ES-I3 (cell line): ENCODE results near the gene RBM22.

Source experiments
- H3K36me3 ChIP-seq: 2 replicates; pipeline ENCODE4 v1.6.1; 2013; ENCODE audit warnings: mild to moderate bottlenecking, low read length, control low read depth, moderate library complexity; ENCODE audit not compliant: insufficient read depth
- H3K4me1 ChIP-seq: 2 replicates; pipeline ENCODE4 v1.6.1; 2013; ENCODE audit warnings: mild to moderate bottlenecking, control low read depth, low read length; ENCODE audit not compliant: insufficient read depth
- H3K9ac ChIP-seq: 2 replicates; pipeline ENCODE4 v1.6.1; 2013; ENCODE audit warnings: low read depth, mild to moderate bottlenecking, low read length, moderate library complexity
- H3K9me3 ChIP-seq: 2 replicates; pipeline ENCODE4 v1.6.1; 2013; ENCODE audit warnings: mild to moderate bottlenecking, low read length, moderate library complexity; ENCODE audit not compliant: control insufficient read depth, insufficient read depth

RBM22 gene

DNA sequence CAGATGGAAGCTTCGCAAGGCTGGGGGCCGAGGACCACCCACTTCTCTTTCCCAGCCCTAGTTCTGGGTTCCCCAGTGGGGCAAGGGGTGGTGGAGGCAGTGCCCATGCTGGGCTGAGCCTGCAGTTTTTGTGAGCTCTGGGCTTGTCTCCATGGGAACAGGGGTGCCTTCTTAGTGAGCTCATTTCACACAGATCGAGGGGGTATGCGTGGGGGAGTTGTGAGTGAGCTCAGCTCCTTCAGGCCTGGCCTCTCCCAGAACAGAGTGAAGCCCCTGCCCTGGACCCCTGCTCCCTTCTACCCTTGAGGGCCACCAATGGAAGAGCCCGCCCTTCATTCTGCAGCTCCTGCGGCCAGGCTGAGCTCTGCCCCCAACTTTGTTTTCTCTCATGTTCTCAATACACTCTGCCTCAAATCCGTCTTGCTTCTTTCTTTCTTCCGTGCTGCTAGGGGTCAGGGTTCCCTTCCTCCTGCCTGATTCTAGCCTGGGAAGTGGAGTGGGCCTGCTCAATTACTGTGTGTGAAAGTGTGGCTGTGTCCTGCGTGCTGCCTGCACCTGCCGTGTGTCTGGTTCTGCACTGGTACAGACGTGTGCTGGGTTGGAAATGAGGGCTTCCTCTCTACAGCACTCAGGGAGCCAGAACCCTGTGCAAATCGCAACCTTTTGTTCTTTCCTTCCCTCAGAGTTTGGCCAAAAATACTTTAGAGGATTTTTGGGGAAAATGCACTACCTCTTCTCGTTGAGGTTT, 48.8 kb downstream of the RBM22 start:
- Histone ChIP-seq H3K4me1 (peaks cover 11% of the 10 kb centered on the region), H3K9ac (no peak overlapping the region), H3K9me3 (no peaks in the 10 kb centered on the region), H3K36me3 (no peaks in the 10 kb centered on the region; the same call in 1 of the 2 replicates)

DNA sequence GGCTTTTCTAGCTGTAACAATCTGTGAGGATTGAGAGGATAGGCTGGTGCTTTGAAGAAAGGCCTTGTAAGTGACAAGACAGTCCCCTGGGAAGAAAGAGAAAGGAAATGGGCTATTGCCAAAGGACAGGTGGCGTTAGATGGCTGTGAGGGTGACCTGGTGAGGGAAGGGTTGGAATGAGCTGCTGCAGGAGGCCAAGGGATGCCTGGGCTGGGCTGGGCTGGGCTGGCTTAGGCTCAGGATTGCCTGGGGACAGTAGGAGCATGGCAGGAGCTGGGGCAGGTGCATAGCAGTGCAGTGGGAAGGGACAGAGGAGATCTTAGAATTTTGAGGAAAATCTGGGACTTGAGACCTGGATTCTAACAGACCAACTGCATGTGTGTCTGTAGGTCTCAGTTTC, 49.5 kb downstream of the RBM22 start:
- Histone ChIP-seq H3K9ac (no peak overlapping the region), H3K4me1 (peaks cover 10% of the 10 kb centered on the region; the same call in 1 of the 2 replicates), H3K9me3 (no peaks in the 10 kb centered on the region), H3K36me3 (no peaks in the 10 kb centered on the region; the same call in 1 of the 2 replicates)

- Histone ChIP-seq H3K36me3 (no peaks in the 10 kb centered on the region; the same call in 1 of the 2 replicates), H3K9ac (no peak overlapping the region), H3K4me1 (peaks cover 14% of the 10 kb centered on the region; the same call in 1 of the 2 replicates)
These were observed 50.5 kb downstream of the RBM22 start for GRCh38 chr5:150650021-150651006.

GRCh38 chr5:150649108-150650020, 51.5 kb downstream of the RBM22 start:
- H3K36me3 ChIP-seq: no peaks in the 10 kb centered on the region; the same call in 1 of the 2 replicates
- H3K4me1 ChIP-seq: peaks cover 23% of the 10 kb centered on the region
- H3K9me3 ChIP-seq: no peaks in the 10 kb centered on the region
- H3K9ac ChIP-seq: no peak overlapping the region

More at GRCh38 chr5:150650021-150651006, 50.5 kb downstream of the RBM22 start:
- no peaks in the 10 kb centered on the region for H3K9me3 ChIP-seq

DNA sequence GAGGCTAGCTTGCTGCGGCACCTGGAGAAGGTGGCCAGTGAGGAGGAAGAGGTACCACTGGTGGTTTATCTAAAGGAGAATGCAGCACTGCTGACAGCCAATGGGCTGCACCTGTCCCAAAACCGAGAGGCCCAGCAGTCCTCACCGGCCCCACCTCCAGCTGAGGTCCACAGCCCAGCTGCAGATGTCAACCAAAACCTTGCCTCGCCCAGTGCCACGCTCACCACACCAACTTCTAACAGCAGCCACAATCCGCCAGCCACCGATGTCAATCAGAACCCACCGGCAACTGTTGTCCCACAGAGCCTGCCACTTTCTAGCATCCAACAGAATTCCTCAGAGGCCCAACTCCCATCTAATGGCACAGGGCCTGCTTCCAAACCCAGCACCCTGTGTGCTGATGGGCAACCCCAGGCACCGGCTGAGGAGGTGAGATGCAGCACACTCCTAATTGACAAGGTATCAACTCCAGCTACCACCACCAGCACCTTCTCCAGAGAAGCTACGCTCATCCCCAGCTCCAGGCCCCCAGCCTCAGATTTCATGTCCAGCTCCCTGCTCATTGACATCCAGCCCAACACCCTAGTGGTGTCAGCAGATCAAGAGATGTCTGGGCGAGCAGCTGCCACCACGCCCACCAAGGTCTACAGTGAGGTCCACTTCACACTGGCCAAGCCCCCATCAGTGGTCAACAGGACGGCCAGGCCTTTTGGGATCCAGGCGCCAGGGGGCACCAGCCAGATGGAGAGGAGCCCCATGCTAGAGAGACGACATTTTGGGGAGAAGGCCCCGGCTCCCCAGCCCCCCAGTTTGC, 52.4 kb downstream of the RBM22 start:
- Histone ChIP-seq H3K9ac (no peak overlapping the region), H3K4me1 (peaks cover 27% of the 10 kb centered on the region), H3K36me3 (no peaks in the 10 kb centered on the region; the same call in 1 of the 2 replicates), H3K9me3 (no peaks in the 10 kb centered on the region)

DNA sequence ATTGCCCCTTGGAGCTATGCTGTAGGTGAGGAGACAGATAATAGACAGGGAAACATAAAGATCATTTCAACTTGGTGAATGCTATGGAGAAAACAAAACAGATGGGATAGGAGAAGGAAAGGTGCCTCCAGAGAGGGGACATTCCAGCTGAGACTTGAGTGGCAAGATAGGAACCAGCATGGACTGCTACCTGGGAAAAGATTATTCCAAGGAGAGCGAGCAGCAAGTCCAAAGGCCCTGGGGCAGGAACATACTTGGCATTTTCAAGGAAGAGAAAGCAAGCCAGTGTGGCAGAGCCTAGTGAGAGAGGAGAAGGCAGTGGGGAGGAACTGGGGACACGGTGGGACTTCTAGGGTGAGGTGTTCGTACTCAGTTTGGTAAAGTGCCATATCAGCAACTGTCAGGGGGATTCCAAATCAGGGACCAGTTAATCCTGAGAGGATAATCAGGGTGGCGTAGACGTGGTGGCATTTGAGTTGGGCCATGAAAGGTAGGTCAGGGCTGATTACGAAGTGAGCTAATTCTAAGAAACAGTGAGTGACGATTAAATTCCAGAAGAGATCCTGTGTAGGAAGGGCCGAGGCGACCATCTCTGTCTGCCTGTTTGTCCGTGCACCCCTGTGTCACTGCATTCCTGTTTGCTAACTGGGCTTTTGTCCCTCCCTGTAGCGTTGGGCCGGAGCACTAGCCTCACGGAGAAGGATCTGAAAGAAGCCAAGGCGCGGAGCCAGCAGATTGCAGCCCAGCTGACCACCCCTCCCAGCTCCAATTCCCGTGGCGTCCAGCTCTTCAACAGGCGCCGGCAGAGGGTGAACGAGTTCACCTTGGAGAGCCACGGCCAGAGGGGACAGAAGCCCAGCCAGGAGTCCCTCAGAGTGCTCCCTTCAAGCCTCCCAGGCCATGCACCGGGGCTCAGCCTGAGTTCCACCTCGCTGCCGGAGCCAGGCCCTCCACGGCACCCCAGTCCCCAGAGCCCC, 53.3 kb downstream of the RBM22 start:
- peaks cover 32% of the 10 kb centered on the region for H3K4me1 ChIP-seq
- H3K9ac ChIP-seq: no peak overlapping the region
- no peaks in the 10 kb centered on the region; the same call in 1 of the 2 replicates for H3K36me3 ChIP-seq
- H3K9me3 ChIP-seq: no peaks in the 10 kb centered on the region

DNA sequence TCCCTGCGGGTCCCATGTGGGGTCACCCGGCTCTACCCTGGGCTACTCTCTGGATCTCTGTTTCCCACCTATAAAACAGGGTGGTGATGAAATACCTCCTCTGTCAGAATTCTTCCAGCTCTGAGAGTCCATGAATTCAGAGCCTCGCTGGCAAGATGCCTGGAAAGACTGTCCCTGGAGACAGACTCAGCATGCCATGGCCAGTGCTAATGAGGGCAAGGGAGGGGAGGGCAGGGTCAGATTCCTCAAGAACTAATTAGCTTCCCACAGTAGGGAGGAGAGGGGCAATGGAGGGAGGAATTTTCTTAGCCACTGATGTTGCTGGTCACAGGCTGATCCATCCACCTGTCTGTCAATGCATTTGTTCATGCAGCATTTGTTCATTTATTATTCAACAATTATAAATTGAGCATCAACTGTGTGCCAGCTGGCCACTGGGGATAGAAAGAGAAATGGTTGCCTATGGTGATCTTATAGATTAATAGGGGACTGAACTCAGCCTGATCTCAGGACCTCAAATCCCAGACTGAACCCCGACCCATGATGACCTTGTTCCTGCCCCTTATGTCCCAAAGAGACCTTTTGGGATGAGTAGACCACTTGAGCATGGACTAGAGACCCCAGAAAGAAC, 55.7 kb downstream of the RBM22 start:
- H3K9me3 ChIP-seq: no peaks in the 10 kb centered on the region
- H3K9ac ChIP-seq: no peak overlapping the region
- no peaks in the 10 kb centered on the region; the same call in 1 of the 2 replicates for H3K36me3 ChIP-seq
- peaks cover 47% of the 10 kb centered on the region for H3K4me1 ChIP-seq

- H3K36me3 ChIP-seq: no peaks in the 10 kb centered on the region
- peaks cover 47% of the 10 kb centered on the region for H3K4me1 ChIP-seq
- H3K9ac ChIP-seq: no peak overlapping the region
- H3K9me3 ChIP-seq: no peaks in the 10 kb centered on the region
These were observed 56.3 kb downstream of the RBM22 start for GRCh38 chr5:150644514-150644913.

DNA sequence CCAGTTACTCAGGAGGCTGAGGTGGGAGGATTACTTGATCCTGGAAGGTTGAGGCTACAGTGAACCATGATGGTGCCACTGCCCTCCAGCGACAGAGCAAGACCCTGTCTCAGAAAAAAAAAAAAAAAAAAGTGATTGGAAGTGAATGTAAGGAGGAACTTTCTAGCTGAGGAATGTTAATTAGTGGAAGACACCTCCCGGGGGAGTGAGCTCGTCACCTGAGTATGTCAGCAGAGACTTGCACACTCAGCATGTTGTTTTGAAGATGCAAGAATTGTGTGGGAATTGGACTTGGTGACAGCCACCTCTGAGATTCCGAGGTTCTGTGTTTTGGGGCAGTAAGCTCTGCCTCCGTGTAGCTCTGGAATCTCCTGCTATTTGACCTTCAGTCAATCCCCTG, 56.8 kb downstream of the RBM22 start:
- Histone ChIP-seq H3K4me1 (peaks cover 49% of the 10 kb centered on the region), H3K36me3 (no peaks in the 10 kb centered on the region), H3K9me3 (no peaks in the 10 kb centered on the region), H3K9ac (no peak overlapping the region)

- no peaks in the 10 kb centered on the region for H3K36me3 ChIP-seq
- H3K4me1 ChIP-seq: peaks cover 56% of the 10 kb centered on the region
- H3K9me3 ChIP-seq: no peaks in the 10 kb centered on the region
- H3K9ac ChIP-seq: no peak overlapping the region
These were observed 57.7 kb downstream of the RBM22 start for GRCh38 chr5:150642991-150643710.

DNA sequence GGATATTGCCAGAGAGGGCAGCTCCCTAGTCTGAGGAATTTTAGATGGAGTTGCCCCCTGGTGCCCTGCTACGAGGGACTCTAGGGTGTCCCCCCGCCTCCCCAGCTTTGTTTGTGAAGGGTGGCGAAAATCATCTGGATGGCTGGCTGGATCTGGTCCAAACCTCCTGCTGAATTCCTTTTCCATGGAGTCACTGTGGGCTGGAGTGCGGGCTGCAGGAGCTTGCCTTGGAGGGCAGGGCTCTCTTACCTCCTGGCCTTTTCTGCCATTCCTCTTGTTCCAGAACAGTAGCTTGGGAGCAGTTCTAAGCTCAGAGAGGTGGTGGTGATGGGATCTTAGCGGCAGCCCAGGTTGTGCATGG, 58.3 kb downstream of the RBM22 start:
- Histone ChIP-seq H3K4me1 (peaks cover 58% of the 10 kb centered on the region), H3K9ac (no peak overlapping the region), H3K36me3 (no peaks in the 10 kb centered on the region), H3K9me3 (no peaks in the 10 kb centered on the region)
